Right lobe of liver (tissue), 6 donors: ENCODE results near the gene ENO2. TPM values are rescaled to one million over a fixed set of nuclear protein-coding genes. Genes with fewer than 3 reads are reported as not detected.
A peak's percentile ranks its signal among the peaks of the same experiment; 100 is the strongest.
"Not testable (repeated sequence)": the region's sequence is repeated elsewhere in the genome, so short reads cannot be mapped to it uniquely, and the experiment has no call there.

Experiments
- ATAC-seq, 4 donors: fragments of 200-7000 bp; cut with Tn5 transposase; one replicate each; pipeline ENCODE4 v1.9.1; 2020; ENCODE audit warnings: mild to moderate bottlenecking in 4 of 4, moderate library complexity in 4 of 4
- DNase-seq, 3 donors: peaks; one replicate each; pipeline ENCODE4 v3.0.0-alpha.2; 2020
- H3K27ac ChIP-seq, 3 donors: fragments of 200-600 bp; one replicate each; pipeline ENCODE4 v1.8.0; 2022
- H3K27me3 ChIP-seq, 2 donors: fragments of 200-600 bp; one replicate each; pipeline ENCODE4 v1.8.0; 2022
- H3K36me3 ChIP-seq, 4 donors: fragments of 200-600 bp; sonication (generic) in 1 of 4; one replicate each; pipeline versions ENCODE4 v1.5.1 to v1.8.0; 2017 to 2022; ENCODE audit warnings: control low read depth in 1 of 4
- H3K4me1 ChIP-seq, 4 donors: fragments of 200-600 bp; sonication (generic) in 1 of 4; one replicate each; pipeline versions ENCODE4 v1.5.1 to v1.8.0; 2017 to 2022; ENCODE audit warnings: control low read depth in 1 of 4
- H3K4me3 ChIP-seq, 3 donors: fragments of 200-600 bp; one replicate each; pipeline ENCODE4 v1.8.0; 2022
- H3K9me3 ChIP-seq, 4 donors: fragments of 200-600 bp; sonication (generic) in 1 of 4; one replicate each; pipeline versions ENCODE4 v1.5.1 to v1.8.0; 2017 to 2022; ENCODE audit warnings: control low read depth in 1 of 4
- CTCF ChIP-seq, 4 donors: fragments of 200-600 bp in 3 of 4; fragments of 450-650 bp in 1 of 4; IDR thresholded peaks; one replicate each; pipeline versions ENCODE4 v1.5.1 to v1.8.0; 2016 to 2022; ENCODE audit warnings: antibody characterized with exemption in 4 of 4, mild to moderate bottlenecking in 2 of 4
- POLR2A ChIP-seq: fragments of 450-650 bp; IDR thresholded peaks from one replicate; pipeline ENCODE4 v1.6.1; 2017; ENCODE audit warnings: antibody characterized with exemption, mild to moderate bottlenecking
- WGBS: methylation state at CpG from one replicate; pipeline ENCODE4 v1.1.6; 2018; ENCODE audit warnings: low coverage, low lambda C conversion rate; ENCODE audit not compliant: insufficient coverage; ENCODE audit errors: missing lambda C conversion rate; 5-methylcytosine and 5-hydroxymethylcytosine counted together
- intact Hi-C, 2 donors: fragments of 100-400 bp; cut with DNase I; formaldehyde crosslinking; loops; one replicate each; pipeline versions ENCODE4 v1.11.2 to v1.14.1; 2022
- total RNA-seq, 6 experiments: library from RNA; depleted of rRNA in 2 of 6; stranded (reverse); fragments of >200 nt in 2 of 6; fragmentation: NEBNext Ultra II Directional in 3 of 6; extraction: Animal tissue kit (Norgen Biotek cat#: 25700) in 3 of 6; gene quantifications; one replicate each; pipeline versions ENCODE4 v1.1.0 to v1.2.4, GENCODE V29; 2016 to 2023
- donor health status: DM: no; HTN: yes; CAD: no.
- donor health status: DM: no; HTN: no; CAD: no.
- donor health status: DM: no; HTN: no; CAD: no.
- donor health status: DM: no; HTN: yes; CAD: no.
- donor health status: DM: no; HTN: yes; CAD: no.

The ENO2 gene
- total RNA-seq, 6 experiments from 2014 or later: 1.1 to 9.3 (median 2.0) TPM

DNA sequence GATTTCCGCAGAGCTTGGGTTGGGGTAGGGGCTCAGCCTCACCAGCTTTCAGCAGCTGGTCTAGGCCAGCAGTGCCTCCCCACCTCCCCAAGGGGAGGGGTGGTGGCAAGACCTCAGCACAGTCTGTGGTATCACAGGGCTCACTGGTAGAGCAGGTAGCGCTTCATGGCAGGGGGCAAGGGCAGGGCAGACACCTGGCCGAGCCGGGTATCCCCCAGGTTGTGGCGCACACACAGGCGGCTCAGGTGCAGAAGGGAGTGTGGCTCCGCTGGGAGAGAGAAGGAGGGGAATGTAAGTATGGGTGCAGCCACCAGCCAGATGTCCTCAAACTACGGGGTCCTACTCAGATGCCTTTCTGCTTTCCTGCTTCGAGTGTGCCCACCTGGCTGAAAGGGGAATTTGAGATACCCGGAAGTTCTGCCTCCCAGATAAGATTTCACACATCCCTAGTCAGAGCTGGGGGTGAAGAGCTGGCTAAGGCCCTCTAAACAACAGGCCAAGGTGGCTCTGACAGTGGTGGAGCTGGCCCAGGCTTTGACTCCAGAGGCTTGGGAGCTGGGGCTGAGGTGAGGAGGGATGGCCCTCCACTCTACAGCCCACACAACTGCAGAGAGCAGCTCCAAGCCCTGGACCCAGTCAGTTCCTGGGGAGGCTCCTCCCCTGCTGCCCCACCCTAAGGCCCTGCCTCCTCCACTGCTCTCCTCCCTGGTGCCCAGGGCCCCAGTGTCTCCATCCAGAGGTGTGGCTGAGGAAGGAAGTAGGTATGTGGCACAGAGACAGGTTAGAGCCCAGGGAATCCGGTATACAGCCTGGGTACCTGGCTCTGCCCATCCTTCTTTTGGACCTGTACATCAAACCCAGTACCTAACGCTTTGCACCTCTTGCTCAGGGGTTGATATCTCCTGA is 43.1 kb upstream of the ENO2 start:
- peak overlapping the region in 1 of 3 donors; percentile 70 for H3K4me3 ChIP-seq
- ATAC-seq (peak in 1 of 4 donors; percentile 2), DNase-seq (peak in 2 of 3 donors; percentile 54 to 55)
- intact Hi-C loops: no loop called here
- H3K4me1 ChIP-seq: peaks cover 0 to 38% (median 12%) of the 10 kb centered on the region in 4 donors
- 61% methylated on average over 6 of the region's 12 CpGs for WGBS
- no peaks in the 10 kb centered on the region for H3K9me3 ChIP-seq
- H3K36me3 ChIP-seq: peaks cover 0 to 22% (median 12%) of the 10 kb centered on the region in 4 donors
- TF ChIP-seq CTCF (IDR thresholded peaks at IDR 0.05) (no peak), POLR2A (no peak)
- H3K27me3 ChIP-seq: no peaks in the 10 kb centered on the region
- peak overlapping the region in 1 of 3 donors; percentile 59 for H3K27ac ChIP-seq

DNA sequence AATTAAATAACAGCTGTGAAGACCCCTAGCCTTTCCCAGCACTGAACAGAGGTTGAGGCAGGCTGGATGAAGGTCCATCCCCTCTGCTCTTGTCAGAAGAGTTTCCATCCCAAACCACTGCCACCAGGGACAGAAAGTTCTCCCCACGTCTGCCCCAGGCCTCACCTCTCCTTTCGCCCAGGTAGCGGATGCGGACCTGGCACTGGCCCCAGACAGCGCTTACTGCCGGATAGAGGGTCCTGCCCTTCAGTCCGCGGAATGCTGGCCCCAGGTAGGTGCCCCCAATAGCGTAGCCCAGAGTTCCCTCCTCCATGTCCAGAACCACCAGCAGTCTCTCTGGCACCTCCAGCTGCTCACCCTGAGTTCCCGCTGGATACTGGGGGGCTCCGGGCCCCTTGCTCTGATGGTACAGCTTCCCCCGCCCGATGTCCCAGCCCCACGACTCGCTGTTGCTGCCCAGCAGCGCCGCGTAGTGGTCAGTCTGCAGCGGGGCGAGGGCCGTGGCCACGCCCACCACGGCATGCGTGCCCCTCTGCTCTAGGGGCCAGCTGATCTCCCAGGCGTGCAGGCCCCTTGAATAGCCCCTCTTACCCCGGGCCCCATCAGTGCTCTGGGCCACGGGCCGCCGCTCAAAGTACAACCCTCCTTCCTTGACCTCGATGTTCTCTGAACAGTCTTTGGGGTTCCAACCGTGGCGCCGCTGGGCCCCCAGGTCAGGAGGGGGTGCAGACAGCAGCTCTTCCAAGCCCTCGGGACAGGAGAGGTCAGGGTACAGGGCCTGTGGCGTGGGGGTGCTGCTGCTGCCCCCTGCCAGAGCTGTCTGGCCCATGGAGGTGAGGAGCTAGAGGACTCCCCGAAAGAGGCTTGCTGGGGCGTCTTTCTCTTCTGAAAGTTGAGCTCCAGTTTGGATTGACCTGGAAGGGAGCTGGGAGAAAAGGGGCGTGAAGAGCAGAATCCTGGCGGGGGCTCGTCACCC is 42.0 kb upstream of the ENO2 start:
- 1% methylated on average over 18 of the region's 40 CpGs for WGBS
- Histone ChIP-seq H3K27me3 (no peaks in the 10 kb centered on the region), H3K4me3 (peak overlapping the region; percentile 70 to 89 (median 75)), H3K9me3 (no peaks in the 10 kb centered on the region), H3K36me3 (peaks cover 0 to 22% (median 12%) of the 10 kb centered on the region in 4 donors), H3K27ac (peak overlapping the region; percentile 19 to 77 (median 59)), H3K4me1 (peaks cover 0 to 32% (median 9%) of the 10 kb centered on the region in 4 donors)
- DNase-seq: peak; percentile 86 to 89 (median 88)
- TF ChIP-seq POLR2A: no peak
- TF ChIP-seq CTCF (IDR thresholded peaks at IDR 0.05): peak; percentile 85 to 99 (median 98)
- peak; percentile 67 to 71 (median 68) for ATAC-seq
- intact Hi-C loops: no loop called here

- H3K27ac ChIP-seq: peak within 1 kb of the TSS; percentile 32 to 77 (median 59)
- ATAC-seq (peak; percentile 86 to 96 (median 92)), DNase-seq (peak; percentile 99 to 100 (median 99))
- H3K27me3 ChIP-seq: no peaks in the 10 kb centered on the region
- peak; percentile 71 for TF ChIP-seq POLR2A
- TF ChIP-seq CTCF (IDR thresholded peaks at IDR 0.05): peak in 2 of 4 donors; percentile 8
- peaks cover 0 to 22% (median 12%) of the 10 kb centered on the region in 4 donors for H3K36me3 ChIP-seq
- WGBS: 0% methylated on average over 10 of the region's 66 CpGs
- peaks cover 0 to 30% (median 9%) of the 10 kb centered on the region in 4 donors for H3K4me1 ChIP-seq
- intact Hi-C loops: no loop called here
- H3K4me3 ChIP-seq: peak within 1 kb of the TSS; percentile 70 to 89 (median 75)
- H3K9me3 ChIP-seq: no peaks in the 10 kb centered on the region
Measured at GRCh38 chr12:6873094-6874014, 41.0 kb upstream of the ENO2 start, which contains the start of gene SPSB2. Gene SPSB2 (minus strand): TSS chr12:6873303. CDS start chr12:6872901, 402 bp downstream.

DNA sequence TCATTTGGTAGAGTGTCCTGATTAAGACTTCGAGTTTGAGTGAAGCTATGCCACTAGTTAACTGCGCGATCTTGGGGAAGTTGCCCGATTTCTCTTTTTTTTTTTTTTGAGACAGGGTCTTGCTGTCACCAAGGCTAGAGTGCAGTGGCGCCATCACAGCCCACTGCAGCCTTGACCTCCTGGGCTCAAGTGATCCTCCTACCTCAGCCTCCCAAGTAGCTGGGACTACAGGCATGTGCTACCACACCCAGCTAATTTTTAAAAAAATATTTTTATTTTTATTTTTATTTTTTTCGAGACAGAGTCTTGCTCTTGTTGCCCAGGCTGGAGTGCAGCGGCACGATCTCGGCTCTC is 40.4 kb upstream of the ENO2 start:
- H3K9me3 ChIP-seq, intact Hi-C loops, ATAC-seq, H3K27me3 ChIP-seq: not testable (repeated sequence)
- Histone ChIP-seq H3K36me3 (peaks cover 0 to 22% (median 12%) of the 10 kb centered on the region in 4 donors), H3K27ac (peak overlapping the region; percentile 32 to 68 (median 59)), H3K4me3 (peak overlapping the region; percentile 70 to 89 (median 75)), H3K4me1 (peaks cover 0 to 23% (median 6%) of the 10 kb centered on the region in 4 donors)
- WGBS: 54% methylated on average over 9 of the region's 9 CpGs
- peak in 1 of 3 donors; percentile 34 for DNase-seq

DNA sequence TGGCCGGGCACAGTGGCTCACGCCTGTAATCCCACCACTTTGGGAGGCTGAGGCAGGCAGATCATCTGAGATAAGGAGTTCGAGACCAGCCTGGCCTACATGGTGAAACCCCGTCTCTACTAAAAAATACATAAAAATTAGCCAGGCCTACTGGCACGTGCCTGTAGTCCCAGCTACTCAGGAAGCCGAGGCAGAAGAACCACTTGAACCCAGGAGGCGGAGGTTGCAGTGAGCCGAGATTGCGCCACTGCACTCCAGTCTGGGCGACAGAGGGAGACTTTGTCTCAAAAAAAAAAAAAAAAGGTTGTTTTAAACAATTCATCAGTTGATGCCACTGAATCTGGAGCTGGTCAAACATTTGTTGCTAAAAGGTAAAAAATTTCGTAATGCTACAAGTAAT is 34.6 kb upstream of the ENO2 start:
- peaks cover 0 to 10% (median 2%) of the 10 kb centered on the region in 4 donors for H3K4me1 ChIP-seq
- H3K9me3 ChIP-seq, H3K36me3 ChIP-seq, intact Hi-C loops, H3K27me3 ChIP-seq, H3K4me3 ChIP-seq, DNase-seq: not testable (repeated sequence)
- WGBS: 42% methylated on average over 9 of the region's 11 CpGs
- ATAC-seq: peak in 1 of 4 donors; percentile 29
- H3K27ac ChIP-seq: peak overlapping the region in 2 of 3 donors; percentile 28 to 43
